Measurements from ENCODE around the gene GDI2.

DNA sequence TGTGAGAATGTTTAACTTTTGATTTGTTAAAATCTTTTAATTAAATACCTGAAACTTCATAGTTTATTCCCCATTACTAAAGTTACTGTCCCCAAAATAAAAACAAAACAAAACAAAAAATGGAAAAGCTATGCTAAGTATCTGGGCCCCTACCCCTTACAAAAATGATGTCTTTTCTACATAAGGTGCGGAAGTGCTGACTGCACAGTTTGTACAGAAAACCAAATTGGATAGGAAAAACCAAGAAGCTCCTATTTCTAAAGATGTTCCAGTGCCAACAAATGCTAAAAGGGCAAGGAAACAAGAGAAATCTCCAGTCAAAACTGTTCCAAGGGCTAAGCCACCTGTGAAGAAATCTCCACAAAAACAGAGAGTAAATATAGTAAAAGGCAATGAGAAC lies 78.1 kb downstream of the GDI2 start:
- no peak for TF ChIP-seq POLR2A (IDR thresholded peaks at IDR 0.05)
- TF ChIP-seq, protein P1, sequence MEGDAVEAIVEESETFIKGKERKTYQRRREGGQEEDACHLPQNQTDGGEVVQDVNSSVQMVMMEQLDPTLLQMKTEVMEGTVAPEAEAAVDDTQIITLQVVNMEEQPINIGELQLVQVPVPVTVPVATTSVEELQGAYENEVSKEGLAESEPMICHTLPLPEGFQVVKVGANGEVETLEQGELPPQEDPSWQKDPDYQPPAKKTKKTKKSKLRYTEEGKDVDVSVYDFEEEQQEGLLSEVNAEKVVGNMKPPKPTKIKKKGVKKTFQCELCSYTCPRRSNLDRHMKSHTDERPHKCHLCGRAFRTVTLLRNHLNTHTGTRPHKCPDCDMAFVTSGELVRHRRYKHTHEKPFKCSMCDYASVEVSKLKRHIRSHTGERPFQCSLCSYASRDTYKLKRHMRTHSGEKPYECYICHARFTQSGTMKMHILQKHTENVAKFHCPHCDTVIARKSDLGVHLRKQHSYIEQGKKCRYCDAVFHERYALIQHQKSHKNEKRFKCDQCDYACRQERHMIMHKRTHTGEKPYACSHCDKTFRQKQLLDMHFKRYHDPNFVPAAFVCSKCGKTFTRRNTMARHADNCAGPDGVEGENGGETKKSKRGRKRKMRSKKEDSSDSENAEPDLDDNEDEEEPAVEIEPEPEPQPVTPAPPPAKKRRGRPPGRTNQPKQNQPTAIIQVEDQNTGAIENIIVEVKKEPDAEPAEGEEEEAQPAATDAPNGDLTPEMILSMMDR (IDR thresholded peaks at IDR 0.05), result no peak

Measured in lower leg skin (tissue), 3 donors.